MCF 10A (cell line): ENCODE results near the gene ZNF664. TPM values are rescaled to one million over a fixed set of nuclear protein-coding genes. Genes with fewer than 3 reads are reported as not detected.

Experiments
- BruUV-seq: library from RNA; stranded (reverse); fragments of 400-500 nt; replicated peaks from 2 replicates; lab custom pipeline; 2021; lab: Mats Ljungman, UMichigan
- CTCF ChIA-PET: fragments of 300-600 bp; sonication (Branson Sonifier 250); formaldehyde crosslinking; extraction: SDS; loops from one replicate; lab custom pipeline; 2021; ENCODE audit warnings: antibody characterized with exemption, inconsistent platforms; lab: Yijun Ruan, JAX
- POLR2A ChIA-PET: fragments of 300-600, 350-650 bp; sonication (Branson Sonifier 250); formaldehyde crosslinking; extraction: SDS; loops from one replicate; lab custom pipeline; 2020; ENCODE audit warnings: antibody characterized with exemption, inconsistent platforms; lab: Yijun Ruan, JAX
- DNase-seq: peaks from one replicate; pipeline ENCODE4 v3.0.0-alpha.2; 2018; ENCODE audit not compliant: unreplicated experiment
- H3K27ac Mint-ChIP-seq: one replicate; pipeline ENCODE4 v1.8.0; 2022; ENCODE audit warnings: mild to moderate bottlenecking, low read depth, mixed read lengths; ENCODE audit not compliant: unreplicated experiment
- H3K27me3 Mint-ChIP-seq: one replicate; pipeline ENCODE4 v1.8.0; 2022; ENCODE audit warnings: mixed read lengths; ENCODE audit not compliant: insufficient read depth, unreplicated experiment
- H3K36me3 Mint-ChIP-seq: one replicate; pipeline ENCODE4 v1.8.0; 2022; ENCODE audit warnings: mild to moderate bottlenecking, moderate library complexity, mixed read lengths; ENCODE audit not compliant: insufficient read depth, unreplicated experiment
- H3K4me1 Mint-ChIP-seq: one replicate; pipeline ENCODE4 v1.8.0; 2022; ENCODE audit warnings: mixed read lengths; ENCODE audit not compliant: insufficient read depth, unreplicated experiment
- H3K4me3 Mint-ChIP-seq: one replicate; pipeline ENCODE4 v1.8.0; 2022; ENCODE audit warnings: mild to moderate bottlenecking, moderate library complexity, mixed read lengths; ENCODE audit not compliant: unreplicated experiment
- H3K9me3 Mint-ChIP-seq: one replicate; pipeline ENCODE4 v1.8.0; 2022; ENCODE audit warnings: mixed read lengths; ENCODE audit not compliant: unreplicated experiment
- CTCF ChIP-seq: fragments of 200-600 bp; IDR thresholded peaks from one replicate; pipeline ENCODE4 v1.8.0; 2022; ENCODE audit warnings: antibody characterized with exemption, mild to moderate bottlenecking; ENCODE audit not compliant: unreplicated experiment
- intact Hi-C: fragments of 100-400 bp; cut with micrococcal nuclease; formaldehyde crosslinking; loops from 2 replicates; pipeline ENCODE4 v1.14.1; 2022
- total RNA-seq: library from RNA; stranded (reverse); gene quantifications from 2 replicates; pipeline ENCODE4 v1.2.3, GENCODE V29; 2022

The ZNF664 gene
- total RNA-seq, 1 experiment from 2014 or later, result 123 TPM

DNA sequence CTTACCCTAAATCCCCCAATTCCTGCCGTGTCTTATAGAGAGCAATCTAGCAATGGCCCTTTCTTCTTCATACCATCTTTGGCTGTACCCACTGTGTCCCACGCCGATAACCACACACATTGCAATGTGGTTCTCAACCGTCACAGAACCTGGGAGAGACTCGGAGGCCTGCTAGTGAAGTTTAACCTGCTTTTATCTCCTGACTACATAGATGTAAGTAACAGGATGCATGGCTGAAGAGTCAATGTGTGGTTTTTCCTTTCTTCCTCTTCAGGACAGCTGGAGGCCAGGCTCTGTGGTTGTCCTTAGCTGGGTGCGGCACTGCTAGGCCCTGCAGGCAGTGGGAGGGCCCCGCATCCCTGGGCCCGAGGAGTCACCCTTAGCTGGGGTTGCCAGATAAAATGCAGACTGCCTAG is 51.3 kb downstream of the ZNF664 start:
- Mint-ChIP-seq H3K4me1 (peaks cover 23% of the 10 kb centered on the region), H3K27ac (no peak overlapping the region), H3K9me3 (no peaks in the 10 kb centered on the region), H3K4me3 (no peak overlapping the region), H3K36me3 (no peaks in the 10 kb centered on the region), H3K27me3 (no peaks in the 10 kb centered on the region)
- POLR2A ChIA-PET, result no interaction called here
- CTCF ChIA-PET, result interaction anchor here (0.7 to 1.2 kb wide), 5 partner anchors 8 to 377 kb away, joined by 3 to 4 read pairs (median 3); no protein-coding TSS in a partner anchor
- intact Hi-C loops, result no loop called here
- DNase-seq, result no peak
- BruUV-seq, result no TSS peak
- TF ChIP-seq CTCF, result no peak

DNA sequence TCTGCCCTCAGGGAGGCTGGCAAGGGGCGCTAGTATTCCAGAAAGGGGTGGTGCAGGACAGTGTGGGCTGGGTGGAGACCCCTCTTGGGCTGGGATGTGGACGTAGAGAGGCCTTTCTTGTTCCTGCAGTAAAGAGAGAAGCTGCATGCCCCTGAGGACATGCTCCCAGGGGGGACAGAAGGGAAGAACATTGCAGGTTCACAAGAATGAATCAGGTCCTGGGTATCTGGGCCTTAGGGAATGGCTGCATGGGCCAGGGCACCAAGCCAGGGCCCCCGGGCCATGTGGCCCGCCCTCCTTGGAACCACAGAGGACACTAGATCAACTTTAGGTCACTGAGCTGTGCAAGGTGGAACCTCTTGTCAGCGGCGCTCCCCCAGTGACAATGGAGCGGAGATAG is 51.8 kb downstream of the ZNF664 start:
- Mint-ChIP-seq H3K9me3 (no peaks in the 10 kb centered on the region), H3K4me1 (peaks cover 23% of the 10 kb centered on the region), H3K27ac (no peak overlapping the region), H3K4me3 (no peak overlapping the region), H3K36me3 (no peaks in the 10 kb centered on the region), H3K27me3 (no peaks in the 10 kb centered on the region)
- ChIA-PET POLR2A (no interaction called here), CTCF (interaction anchor here (0.7 to 1.2 kb wide), 4 partner anchors 120 to 377 kb away, joined by 3 read pairs; no protein-coding TSS in a partner anchor)
- no TSS peak for BruUV-seq
- intact Hi-C loops, result no loop called here
- no peak for DNase-seq
- no peak for TF ChIP-seq CTCF

- H3K4me3 Mint-ChIP-seq, result no peak overlapping the region
- no peak for TF ChIP-seq CTCF
- ChIA-PET POLR2A (no interaction called here), CTCF (interaction anchor here (0.7 to 1.2 kb wide), 3 partner anchors 11 to 366 kb away, joined by 3 read pairs; no protein-coding TSS in a partner anchor)
- intact Hi-C loops, result no loop called here
- DNase-seq, result no peak
- H3K36me3 Mint-ChIP-seq, result no peaks in the 10 kb centered on the region
- no peaks in the 10 kb centered on the region for H3K27me3 Mint-ChIP-seq
- H3K27ac Mint-ChIP-seq, result no peak overlapping the region
- no TSS peak for BruUV-seq
- peaks cover 27% of the 10 kb centered on the region for H3K4me1 Mint-ChIP-seq
- no peaks in the 10 kb centered on the region for H3K9me3 Mint-ChIP-seq
Observed at GRCh38 chr12:124025661-124026060, 52.6 kb downstream of the ZNF664 start.

- intact Hi-C loops, result no loop called here
- Mint-ChIP-seq H3K27me3 (no peaks in the 10 kb centered on the region), H3K36me3 (no peaks in the 10 kb centered on the region), H3K4me1 (peaks cover 29% of the 10 kb centered on the region), H3K9me3 (no peaks in the 10 kb centered on the region), H3K27ac (no peak overlapping the region), H3K4me3 (no peak overlapping the region)
- no TSS peak for BruUV-seq
- ChIA-PET POLR2A (interaction anchor here (0.7 kb wide), 1 partner anchor 254 kb away, joined by 3 read pairs; no protein-coding TSS in a partner anchor), CTCF (interaction anchor here (0.6 kb wide), 1 partner anchor 10 kb away, joined by 4 read pairs; no protein-coding TSS in a partner anchor)
- no peak for TF ChIP-seq CTCF
- peak; percentile 42 for DNase-seq
Observed at GRCh38 chr12:124026755-124027745, 54.0 kb downstream of the ZNF664 start.
